Upper lobe of left lung (tissue), 4 donors: Measurements from ENCODE around the gene FBLN5.

Source experiments
- EP300 ChIP-seq, 4 donors: sonication (generic); formaldehyde crosslinking; IDR thresholded peaks; one replicate each; pipeline ENCODE4 v1.5.1; 2017; ENCODE audit warnings: antibody characterized with exemption in 4 of 4, control low read depth in 2 of 4
- POLR2AphosphoS5 ChIP-seq, 2 donors: sonication (generic); formaldehyde crosslinking; IDR thresholded peaks; one replicate each; pipeline ENCODE4 v1.5.1; 2017; ENCODE audit warnings: antibody characterized with exemption in 2 of 2
- TF ChIP-seq, protein P1 (sequence below), 6 experiments: fragments of 450-650 bp in 4 of 6; fragments of 200-600 bp in 2 of 6; sonication (generic) in 2 of 6; IDR thresholded peaks; one replicate each; pipeline ENCODE4 v1.5.1; 2016 to 2019; ENCODE audit warnings: antibody characterized with exemption in 6 of 6

- TF ChIP-seq EP300 (IDR thresholded peaks at IDR 0.05) (no peak), POLR2AphosphoS5 (IDR thresholded peaks at IDR 0.05) (no peak)
- TF ChIP-seq, protein P1, sequence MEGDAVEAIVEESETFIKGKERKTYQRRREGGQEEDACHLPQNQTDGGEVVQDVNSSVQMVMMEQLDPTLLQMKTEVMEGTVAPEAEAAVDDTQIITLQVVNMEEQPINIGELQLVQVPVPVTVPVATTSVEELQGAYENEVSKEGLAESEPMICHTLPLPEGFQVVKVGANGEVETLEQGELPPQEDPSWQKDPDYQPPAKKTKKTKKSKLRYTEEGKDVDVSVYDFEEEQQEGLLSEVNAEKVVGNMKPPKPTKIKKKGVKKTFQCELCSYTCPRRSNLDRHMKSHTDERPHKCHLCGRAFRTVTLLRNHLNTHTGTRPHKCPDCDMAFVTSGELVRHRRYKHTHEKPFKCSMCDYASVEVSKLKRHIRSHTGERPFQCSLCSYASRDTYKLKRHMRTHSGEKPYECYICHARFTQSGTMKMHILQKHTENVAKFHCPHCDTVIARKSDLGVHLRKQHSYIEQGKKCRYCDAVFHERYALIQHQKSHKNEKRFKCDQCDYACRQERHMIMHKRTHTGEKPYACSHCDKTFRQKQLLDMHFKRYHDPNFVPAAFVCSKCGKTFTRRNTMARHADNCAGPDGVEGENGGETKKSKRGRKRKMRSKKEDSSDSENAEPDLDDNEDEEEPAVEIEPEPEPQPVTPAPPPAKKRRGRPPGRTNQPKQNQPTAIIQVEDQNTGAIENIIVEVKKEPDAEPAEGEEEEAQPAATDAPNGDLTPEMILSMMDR (IDR thresholded peaks at IDR 0.05) = no peak
Measured at GRCh38 chr14:91858536-91859275, 88.8 kb downstream of the FBLN5 start.
